ENCODE data around the gene UROC1.

- no peak for TF ChIP-seq CTCF (IDR thresholded peaks at IDR 0.05)
- TF ChIP-seq ZFX (IDR thresholded peaks at IDR 0.05; ENCODE audit: borderline replicate concordance): no peak
Measured at GRCh38 chr3:126491221-126492013, 26.2 kb downstream of the UROC1 start.

All from 22Rv1 (cell line).